Loucy (cell line): ENCODE results near the gene CKM.

Experiments
- CTCF ChIP-seq: fragments of 200-600 bp; sonication (generic); conservative IDR thresholded peaks from 2 replicates; pipeline ENCODE4 v1.5.1; 2014; ENCODE audit warnings: mild to moderate bottlenecking, antibody characterized with exemption, low read length
- EZH2phosphoT487 ChIP-seq: fragments of 200-600 bp; IDR thresholded peaks from 2 replicates; pipeline ENCODE4 v1.6.1; 2018; ENCODE audit warnings: antibody characterized with exemption, mild to moderate bottlenecking, moderate library complexity, borderline replicate concordance

GRCh38 chr19:45363861-45364459, 41.3 kb upstream of the CKM start:
- TF ChIP-seq CTCF = no peak
- no peak for TF ChIP-seq EZH2phosphoT487
